Measurements from ENCODE around the gene FAM83C. TPM values are rescaled to one million over a fixed set of nuclear protein-coding genes. Genes with fewer than 3 reads are reported as not detected.

FAM83C gene
- total RNA-seq, 2 experiments from 2014 or later: not detected

GRCh38 chr20:35293303-35294292, 1.4 kb upstream of the FAM83C start:
- Histone ChIP-seq H2AFZ (ENCODE audit: low read length) (no peak overlapping the region), H3K4me3 (ENCODE audit: low read depth, low read length, poor library complexity, severe bottlenecking) (no peak overlapping the region), H3K4me2 (ENCODE audit: low read length) (no peak overlapping the region), H3K79me2 (ENCODE audit: insufficient read depth, low read depth, low read length) (no peaks in the 10 kb centered on the region), H3K36me3 (ENCODE audit: insufficient read depth, low read length) (no peaks in the 10 kb centered on the region), H3K27ac (ENCODE audit: low read depth, low read length, poor library complexity, severe bottlenecking) (no peak overlapping the region), H3K4me1 (ENCODE audit: insufficient read depth, low read length, poor library complexity, severe bottlenecking) (no peaks in the 10 kb centered on the region), H3K9me2 (ENCODE audit: insufficient read depth, low read length) (no peaks in the 10 kb centered on the region), H4K20me1 (ENCODE audit: insufficient read depth, low read length) (no peaks in the 10 kb centered on the region), H3K9me3 (ENCODE audit: low read length) (no peaks in the 10 kb centered on the region)
- intact Hi-C loops (cut with micrococcal nuclease; ENCODE audit: unreplicated experiment): no loop called here
- CTCF ChIA-PET (ENCODE audit: unreplicated experiment): no interaction called here
- no peak for TF ChIP-seq EZH2phosphoT487 (IDR thresholded peaks at IDR 0.05; ENCODE audit: borderline replicate concordance, low read depth, low read length)
- no peak for TF ChIP-seq CTCF (conservative IDR thresholded peaks at IDR 0.05; ENCODE audit: low read length)
- BruUV-seq (replicated peaks): no TSS peak
- POLR2A ChIA-PET: interaction anchor here (0.6 kb wide), 1 partner anchor 468 kb away, joined by 4 read pairs; no protein-coding TSS in a partner anchor
- no peak for DNase-seq (ENCODE audit: low spot score)

GRCh38 chr20:35292504-35293285, 470 bp upstream of the FAM83C start:
- Histone ChIP-seq H4K20me1 (ENCODE audit: insufficient read depth, low read length) (no peaks in the 10 kb centered on the region), H3K4me2 (ENCODE audit: low read length) (no peak overlapping the region), H2AFZ (ENCODE audit: low read length) (no peak overlapping the region), H3K27ac (ENCODE audit: low read depth, low read length, poor library complexity, severe bottlenecking) (no peak overlapping the region), H3K4me1 (ENCODE audit: insufficient read depth, low read length, poor library complexity, severe bottlenecking) (no peaks in the 10 kb centered on the region), H3K9me3 (ENCODE audit: low read length) (no peaks in the 10 kb centered on the region), H3K4me3 (ENCODE audit: low read depth, low read length, poor library complexity, severe bottlenecking) (no peak overlapping the region), H3K9me2 (ENCODE audit: insufficient read depth, low read length) (no peaks in the 10 kb centered on the region), H3K36me3 (ENCODE audit: insufficient read depth, low read length) (no peaks in the 10 kb centered on the region), H3K79me2 (ENCODE audit: insufficient read depth, low read depth, low read length) (no peaks in the 10 kb centered on the region)
- no peak for DNase-seq (ENCODE audit: low spot score)
- ChIA-PET CTCF (ENCODE audit: unreplicated experiment) (no interaction called here), POLR2A (interaction anchor here (0.6 kb wide), 1 partner anchor 469 kb away, joined by 4 read pairs; no protein-coding TSS in a partner anchor)
- BruUV-seq (replicated peaks): no TSS peak
- TF ChIP-seq EZH2phosphoT487 (IDR thresholded peaks at IDR 0.05; ENCODE audit: borderline replicate concordance, low read depth, low read length) (no peak), CTCF (conservative IDR thresholded peaks at IDR 0.05; ENCODE audit: low read length) (no peak)
- intact Hi-C loops (cut with micrococcal nuclease; ENCODE audit: unreplicated experiment): no loop called here

All from OCI-LY7 (cell line).